ENCODE measurements around the gene PPIL1. TPM values are rescaled to one million over a fixed set of nuclear protein-coding genes. Genes with fewer than 3 reads are reported as not detected.
A peak's percentile ranks its signal among the peaks of the same experiment; 100 is the strongest.

Gene PPIL1
- total and polyA plus RNA-seq, 2 of the 4 experiments (the other 2 are of a cell fraction): 28.4 to 58.4 TPM

DNA sequence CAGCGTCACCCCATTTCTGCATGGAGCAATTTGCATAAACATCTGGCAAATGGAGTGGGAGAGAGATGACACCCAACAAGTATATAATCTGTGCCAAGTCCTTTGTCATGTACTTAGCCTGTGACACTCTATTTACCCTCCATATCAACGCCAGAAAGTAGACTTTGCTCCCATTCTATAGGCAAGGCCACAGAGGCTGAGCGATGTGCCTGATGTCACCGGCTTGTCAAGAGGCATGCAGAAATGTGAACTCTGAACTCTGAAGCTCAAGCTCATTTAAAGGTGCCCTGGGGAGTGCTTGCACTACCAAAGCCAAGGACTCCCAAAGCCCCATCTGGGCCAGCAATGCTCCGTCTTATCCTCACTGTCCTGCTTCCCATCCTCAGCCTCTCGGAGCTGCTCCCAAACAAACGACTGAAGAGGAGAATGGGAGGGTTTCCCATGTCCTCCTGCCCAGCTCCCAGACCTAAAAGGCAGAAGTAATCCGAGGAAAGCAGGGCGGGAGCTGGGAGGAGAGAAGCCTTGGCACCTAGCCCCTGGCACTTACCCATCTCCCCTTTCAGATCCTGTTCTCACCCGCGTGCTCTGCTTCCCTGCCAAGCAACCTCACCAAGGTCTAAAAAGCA lies 44.6 kb downstream of the PPIL1 start:
- no peak overlapping the region for H4K8ac ChIP-seq (ENCODE audit: low read depth in 2 of 2, low read length in 2 of 2)
- CTCF ChIA-PET: no interaction called here
- H3K36me3 ChIP-seq (ENCODE audit: control insufficient read depth, insufficient read depth, low read length): no peaks in the 10 kb centered on the region
- dilution Hi-C loops (cut with HindIII; ENCODE audit: low sequenced_read_pairs, unreplicated experiment): no loop called here
- H3K9me3 ChIP-seq (ENCODE audit: control insufficient read depth, insufficient read depth, low read length): no peaks in the 10 kb centered on the region
- ATAC-seq (ENCODE audit: low read depth): no peak
- H3K14ac ChIP-seq (replicated peaks; ENCODE audit: low read depth, low read length): no peak overlapping the region
- H4K5ac ChIP-seq (ENCODE audit: low read depth, low read length): no peak overlapping the region
- no peak overlapping the region; the same call in 1 of the 2 replicates for H3K4me2 ChIP-seq (ENCODE audit: low read depth, low read length)
- H3K27ac ChIP-seq (ENCODE audit: insufficient read depth, low read length): no peak overlapping the region
- H2AFZ ChIP-seq (replicated peaks; ENCODE audit: low read length, poor library complexity): no peak overlapping the region
- H2BK5ac ChIP-seq (ENCODE audit: low read depth, low read length, poor library complexity, severe bottlenecking): no peak overlapping the region
- peaks cover 7% of the 10 kb centered on the region for H3K4me1 ChIP-seq (ENCODE audit: control insufficient read depth, insufficient read depth, low read length)
- POLR2A ChIA-PET (ENCODE audit: unreplicated experiment): no interaction called here
- H3K4me3 ChIP-seq (ENCODE audit: insufficient read depth, low read depth, low read length): no peak overlapping the region
- H2BK20ac ChIP-seq (ENCODE audit: low read depth, low read length): no peak overlapping the region
- intact Hi-C loops (cut with micrococcal nuclease): no loop called here
- H3K23ac ChIP-seq (ENCODE audit: low read depth, low read length): no peak overlapping the region
- no peak overlapping the region for H3K4ac ChIP-seq (ENCODE audit: low read depth, low read length)
- no peak overlapping the region for H2BK15ac ChIP-seq (ENCODE audit: low read depth, low read length)
- in situ Hi-C loops (cut with MboI; ENCODE audit: low sequenced_read_pairs): no loop called here
- peak; percentile 22 for DNase-seq
- H3K9me1 ChIP-seq (ENCODE audit: insufficient read depth, low read length): no peaks in the 10 kb centered on the region; the same call in 1 of the 2 replicates
- no peak overlapping the region for H2AK9ac ChIP-seq (replicated peaks; ENCODE audit: low read depth, low read length, poor library complexity)
- no peaks in the 10 kb centered on the region for H3K79me1 ChIP-seq (ENCODE audit: low read depth in 1 of 2, low read length in 2 of 2)
- H3K9ac ChIP-seq (ENCODE audit: low read depth, low read length): no peak overlapping the region
- H4K91ac ChIP-seq (ENCODE audit: insufficient read depth, low read depth, low read length): no peak overlapping the region
- WGBS, 2 experiments (ENCODE audit: extremely low coverage in 2 of 2, insufficient read length in 1 of 2): 43% methylated on average over 2 of the region's 11 CpGs; no CpG with 5 or more reads in 1 of the 2 experiments
- H3K27me3 ChIP-seq (ENCODE audit: control insufficient read depth, insufficient read depth, low read length): peaks cover 10% of the 10 kb centered on the region
- H4K20me1 ChIP-seq (ENCODE audit: insufficient read depth, low read length): no peaks in the 10 kb centered on the region
- H3K56ac ChIP-seq (ENCODE audit: extremely low read depth, insufficient read depth, low read length): no peak overlapping the region
- H3K18ac ChIP-seq (ENCODE audit: low read depth, low read length): no peak overlapping the region
- no peak overlapping the region for H2BK120ac ChIP-seq (ENCODE audit: low read depth, low read length)
- no peak overlapping the region for H2AK5ac ChIP-seq (ENCODE audit: low read depth, low read length)
- no TSS peak for BruUV-seq (replicated peaks)
- TF ChIP-seq, protein P1, sequence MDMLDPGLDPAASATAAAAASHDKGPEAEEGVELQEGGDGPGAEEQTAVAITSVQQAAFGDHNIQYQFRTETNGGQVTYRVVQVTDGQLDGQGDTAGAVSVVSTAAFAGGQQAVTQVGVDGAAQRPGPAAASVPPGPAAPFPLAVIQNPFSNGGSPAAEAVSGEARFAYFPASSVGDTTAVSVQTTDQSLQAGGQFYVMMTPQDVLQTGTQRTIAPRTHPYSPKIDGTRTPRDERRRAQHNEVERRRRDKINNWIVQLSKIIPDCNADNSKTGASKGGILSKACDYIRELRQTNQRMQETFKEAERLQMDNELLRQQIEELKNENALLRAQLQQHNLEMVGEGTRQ (IDR thresholded peaks at IDR 0.05; ENCODE audit: low read depth, low read length): no peak
- no peak for TF ChIP-seq RCOR1 (IDR thresholded peaks at IDR 0.05; ENCODE audit: insufficient replicate concordance, low read length)
- no peak for TF ChIP-seq MAZ (IDR thresholded peaks at IDR 0.05; ENCODE audit: borderline replicate concordance, low read depth, low read length)
- TF ChIP-seq NFE2L2 (IDR thresholded peaks at IDR 0.05; ENCODE audit: low read depth, low read length): no peak
- no peak for TF ChIP-seq FOS (IDR thresholded peaks at IDR 0.05; ENCODE audit: low read depth, low read length)
- TF ChIP-seq RFX5 (IDR thresholded peaks at IDR 0.05; ENCODE audit: low read depth, low read length): no peak
- no peak for TF ChIP-seq ELK1 (IDR thresholded peaks at IDR 0.05; ENCODE audit: borderline replicate concordance, low read depth, low read length)
- TF ChIP-seq SMC3 (IDR thresholded peaks at IDR 0.05; ENCODE audit: low read depth, low read length): no peak

Measured in IMR-90 (cell line).